K562 (cell line): ENCODE data around the gene ARHGEF12. TPM values are rescaled to one million over a fixed set of nuclear protein-coding genes. Genes with fewer than 3 reads are reported as not detected.

Experiments used
- ATAC-seq: fragments of 200-7000 bp; cut with Tn5 transposase; 3 replicates; pipeline ENCODE4 v1.9.1; 2020; ENCODE audit warnings: moderate library complexity
- BruUV-seq: library from RNA; stranded (reverse); fragments of 400-500 nt; replicated peaks from 2 replicates; lab custom pipeline; 2021; lab: Mats Ljungman, UMichigan
- CTCF ChIA-PET: fragments of 300-600 bp; formaldehyde crosslinking; extraction: SDS; loops from one replicate; lab custom pipeline; 2021; ENCODE audit warnings: low intra/inter-chr PET ratio; lab: Yijun Ruan, JAX
- POLR2A ChIA-PET: fragments of 300-600, 350-650 bp; sonication (Branson Sonifier 250); formaldehyde crosslinking; extraction: SDS; loops from one replicate; lab custom pipeline; 2021; ENCODE audit warnings: antibody characterized with exemption, inconsistent platforms; lab: Yijun Ruan, JAX
- DNase-seq, 4 experiments: peaks; one replicate each; pipeline versions ENCODE4 v3.0.0 to v3.0.0-alpha.2; 2011 to 2018; ENCODE audit warnings: low spot score in 3 of 4, mixed read lengths in 3 of 4; ENCODE audit errors: extremely low read depth in 1 of 4
- FAIRE-seq: peaks from 2 replicates; lab custom pipeline; 2011; peaks lifted over from hg19 to GRCh38; lab: Jason Lieb, UNC
- H2AFZ ChIP-seq: 2 replicates; pipeline ENCODE4 v1.6.0; 2011; ENCODE audit warnings: low read depth, low read length, control low read depth, inconsistent platforms
- H3K27ac ChIP-seq: fragments of 200-600 bp; 3 replicates; pipeline ENCODE4 v1.8.0; 2011; ENCODE audit warnings: low read depth, mild to moderate bottlenecking, control low read depth, inconsistent platforms, low read length, moderate library complexity, mixed read lengths; ENCODE audit errors: extremely low read depth
- H3K27me3 ChIP-seq, 2 experiments: fragments of 300-600 bp in 1 of 2; 2 replicates in 1 of 2; 3 replicates in 1 of 2; pipeline versions ENCODE4 v1.6.0 to v1.8.0; 2011; ENCODE audit warnings: inconsistent platforms in 2 of 2, low read length in 2 of 2, mild to moderate bottlenecking in 1 of 2, mixed read lengths in 1 of 2, moderate library complexity in 1 of 2; ENCODE audit not compliant: control insufficient read depth in 2 of 2, insufficient read depth in 2 of 2
- H3K36me3 ChIP-seq: fragments of 300-600 bp; 3 replicates; pipeline ENCODE4 v1.8.0; 2011; ENCODE audit warnings: mild to moderate bottlenecking, low read length, inconsistent platforms; ENCODE audit not compliant: control insufficient read depth, insufficient read depth
- H3K4me1 ChIP-seq, 2 experiments: fragments of 200-600 bp in 1 of 2; replicated peaks in 1 of 2; 2 replicates in 1 of 2; 3 replicates in 1 of 2; pipeline versions ENCODE4 v1.5.1 to v1.8.0; 2011; ENCODE audit warnings: inconsistent platforms in 2 of 2, low read length in 2 of 2, mild to moderate bottlenecking in 1 of 2, mixed read lengths in 1 of 2, moderate library complexity in 1 of 2; ENCODE audit not compliant: control insufficient read depth in 2 of 2, insufficient read depth in 2 of 2
- H3K4me2 ChIP-seq: 2 replicates; pipeline ENCODE4 v1.6.1; 2011; ENCODE audit warnings: low read length, control low read depth, inconsistent platforms, mixed read lengths; ENCODE audit not compliant: insufficient read depth
- H3K4me3 ChIP-seq: fragments of 200-600 bp; sonication (generic), shearing (Covaris generic); 2 replicates; pipeline ENCODE4 v1.5.1; 2016; ENCODE audit warnings: control low read depth, inconsistent platforms
- H3K79me2 ChIP-seq: fragments of 200-600 bp; 3 replicates; pipeline ENCODE4 v1.8.0; 2011; ENCODE audit warnings: low read length, inconsistent platforms; ENCODE audit not compliant: control insufficient read depth, insufficient read depth
- H3K9ac ChIP-seq, 2 experiments: 2 replicates each; pipeline versions ENCODE4 v1.6.0 to v1.6.1; 2011; ENCODE audit warnings: low read depth in 2 of 2, low read length in 2 of 2, control low read depth in 1 of 2, inconsistent platforms in 1 of 2, mild to moderate bottlenecking in 1 of 2, mixed read lengths in 1 of 2; ENCODE audit not compliant: insufficient read depth in 1 of 2
- H3K9me1 ChIP-seq: one replicate; pipeline ENCODE4 v1.6.0; 2011; ENCODE audit warnings: inconsistent platforms, mild to moderate bottlenecking, low read length, moderate library complexity; ENCODE audit not compliant: control insufficient read depth, insufficient read depth
- H3K9me3 ChIP-seq: replicated peaks from 2 replicates; pipeline ENCODE4 v1.5.1; 2011; ENCODE audit warnings: low read depth, low read length, inconsistent platforms; ENCODE audit not compliant: control insufficient read depth, insufficient read depth
- H4K20me1 ChIP-seq: replicated peaks from 2 replicates; pipeline ENCODE4 v1.6.1; 2011; ENCODE audit warnings: low read length, inconsistent platforms, mixed read lengths; ENCODE audit not compliant: control insufficient read depth, insufficient read depth
- ATF3 ChIP-seq, 2 experiments: fragments of 450-650 bp in 1 of 2; sonication (generic) in 1 of 2; formaldehyde crosslinking in 1 of 2; IDR thresholded peaks in 1 of 2; conservative IDR thresholded peaks in 1 of 2; 2 replicates each; pipeline versions ENCODE4 v1.6.1 to v1.8.1; 2016 to 2023; ENCODE audit warnings: mild to moderate bottlenecking in 2 of 2, moderate library complexity in 2 of 2, inconsistent platforms in 1 of 2, missing genetic modification reagents in 1 of 2
- CBX3 ChIP-seq, 2 experiments: IDR thresholded peaks; 1 replicate in 1 of 2; 2 replicates in 1 of 2; pipeline ENCODE4 v1.6.1; 2012; ENCODE audit warnings: inconsistent platforms in 2 of 2, low read length in 2 of 2, borderline replicate concordance in 1 of 2, control low read depth in 1 of 2
- CEBPB ChIP-seq: fragments of 450-650 bp; IDR thresholded peaks from 2 replicates; pipeline ENCODE4 v1.6.1; 2016; ENCODE audit warnings: missing genetic modification characterization, missing compliant biosample characterization
- CEBPG ChIP-seq, 3 experiments: fragments of 200-800 bp in 1 of 3; sonication (Bioruptor generic) in 1 of 3; sonication (generic) in 1 of 3; formaldehyde crosslinking in 1 of 3; IDR thresholded peaks in 2 of 3; conservative IDR thresholded peaks in 1 of 3; 2 replicates each; pipeline versions ENCODE4 v1.6.1 to v1.8.0; 2016 to 2022; ENCODE audit warnings: missing compliant biosample characterization in 2 of 3, missing genetic modification characterization in 2 of 3, mild to moderate bottlenecking in 1 of 3, missing genetic modification reagents in 1 of 3
- MCM2 ChIP-seq: fragments of 450-650 bp; IDR thresholded peaks from 2 replicates; pipeline ENCODE4 v1.6.1; 2017; ENCODE audit warnings: low read depth, mild to moderate bottlenecking
- PHB ChIP-seq: fragments of 250-450 bp; sonication (Bioruptor Pico); IDR thresholded peaks from 2 replicates; pipeline ENCODE4 v1.5.0; 2021
- PTRF ChIP-seq: fragments of 450-650 bp; IDR thresholded peaks from 2 replicates; pipeline ENCODE4 v1.6.1; 2016; ENCODE audit warnings: mild to moderate bottlenecking, missing genetic modification characterization, missing compliant biosample characterization
- SETDB1 ChIP-seq: IDR thresholded peaks from one replicate; pipeline ENCODE4 v1.6.1; 2012; ENCODE audit warnings: low read length, control low read depth, inconsistent platforms
- STAT5A ChIP-seq: IDR thresholded peaks from 2 replicates; pipeline ENCODE4 v1.6.1; 2012; ENCODE audit warnings: low read length, inconsistent platforms, borderline replicate concordance
- TRIM24 ChIP-seq, 2 experiments: fragments of 450-650 bp; IDR thresholded peaks; 2 replicates each; pipeline ENCODE4 v1.6.1; 2016
- ZFP1 ChIP-seq: fragments of 450-650 bp; formaldehyde crosslinking; IDR thresholded peaks from 2 replicates; pipeline ENCODE4 v1.4.0; 2020; ENCODE audit warnings: mild to moderate bottlenecking, mixed read lengths
- ZFPM2 ChIP-seq: fragments of 250-450 bp; sonication (Bioruptor Pico); IDR thresholded peaks from 2 replicates; pipeline ENCODE4 v1.5.1; 2022; ENCODE audit warnings: mild to moderate bottlenecking
- ZNF316 ChIP-seq: fragments of 450-650 bp; IDR thresholded peaks from 2 replicates; pipeline ENCODE4 v1.6.1; 2016
- WGBS: fragments of 100-300 bp; shearing (Covaris generic); methylation state at CpG from one replicate; pipeline ENCODE4 v1.1.6; 2016; ENCODE audit warnings: low coverage, mixed read lengths; ENCODE audit not compliant: insufficient coverage; ENCODE audit errors: missing lambda C conversion rate; 5-methylcytosine and 5-hydroxymethylcytosine counted together
- in situ Hi-C: fragments of 300-500 bp; cut with MboI; formaldehyde crosslinking; loops from 4 replicates; pipeline ENCODE4 v1.15.0; 2018; ENCODE audit warnings: inconsistent platforms, mixed read lengths
- intact Hi-C: fragments of 100-400 bp; cut with micrococcal nuclease; formaldehyde crosslinking; loops from 2 replicates; pipeline ENCODE4 v1.14.2; 2022
- polyA plus RNA-seq, 8 experiments: library from polyadenylated mRNA; depleted of rRNA in 4 of 8; stranded (reverse) in 5 of 8; unstranded in 3 of 8; fragments of >200 nt; fragmentation: Nextera tagmentation in 2 of 8; fragmentation: Illumina TruSeq in 1 of 8; extraction: Ambion mirVana in 2 of 8; extraction: Trizol in 1 of 8; gene quantifications; 2 replicates each; pipeline versions ENCODE4 v1.2.1 to v1.2.3, GENCODE V29; 2011 to 2014; ENCODE audit warnings: inconsistent platforms in 1 of 8, missing spikeins in 1 of 8
- total RNA-seq, 7 experiments: library from RNA; depleted of rRNA in 6 of 7; stranded (reverse); fragments of >200 nt in 6 of 7; fragmentation: Illumina TruSeq in 2 of 7; extraction: Trizol in 2 of 7; gene quantifications; 2 replicates each; pipeline versions ENCODE4 v1.2.1 to v1.2.3, GENCODE V29; 2011 to 2021; ENCODE audit warnings: low replicate concordance in 1 of 7

Gene ARHGEF12
- total and polyA plus RNA-seq, 9 of the 15 experiments (the other 6 are each of a cell fraction or from before 2014, with no cell fraction given), result 3.5 to 51.7 (median 29.5) TPM

DNA sequence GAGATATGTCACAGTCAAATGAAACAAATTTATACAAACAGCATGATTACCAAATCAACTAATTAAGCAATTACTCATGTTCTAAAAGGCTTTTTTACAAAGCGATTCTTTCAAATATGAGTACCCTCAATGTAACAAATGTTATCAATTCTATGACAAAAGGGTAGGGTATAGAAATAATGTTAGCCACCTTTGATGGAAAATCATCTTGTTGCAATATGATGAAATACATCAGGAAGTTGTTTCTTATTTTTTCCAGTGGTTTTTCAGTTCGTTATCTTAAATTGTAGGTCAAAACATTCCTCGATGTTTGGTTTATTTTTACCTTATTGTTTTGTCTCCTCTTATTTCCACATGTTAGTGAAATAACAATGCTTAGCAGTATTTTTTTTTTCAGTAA, 6.5 kb downstream of the ARHGEF12 start:
- Histone ChIP-seq H3K9ac (no peak overlapping the region), H2AFZ (no peak overlapping the region), H3K9me3 (no peaks in the 10 kb centered on the region), H3K79me2 (peaks cover 99% of the 10 kb centered on the region), H3K27ac (no peak overlapping the region), H3K36me3 (no peaks in the 10 kb centered on the region), H3K4me3 (no peak overlapping the region), H3K4me2 (no peak overlapping the region), H3K4me1 (peaks cover 7 to 42% of the 10 kb centered on the region in 2 experiments; a peak in 4 of 5 replicates), H3K9me1 (no peaks in the 10 kb centered on the region), H4K20me1 (peaks cover 20% of the 10 kb centered on the region), H3K27me3 (no peaks in the 10 kb centered on the region)
- FAIRE-seq (no peak), DNase-seq (no peak), ATAC-seq (no peak)
- ChIA-PET CTCF (no interaction called here), POLR2A (interaction anchor here (0.6 to 1.2 kb wide), 3 partner anchors 11 to 715 kb away, joined by 3 to 5 read pairs (median 3); no protein-coding TSS in a partner anchor)
- TF ChIP-seq MCM2 (no peak), PTRF (tag) (no peak), CEBPG (CRISPR knock-in tag; IDR thresholded peaks at IDR 0.05) (no peak), CEBPG (tag; conservative IDR thresholded peaks at IDR 0.05 in 1 of 2, IDR thresholded peaks at IDR 0.05 in 1 of 2) (peak; percentile 64 to 81; a peak in 3 of 4 replicates), CEBPB (tag) (peak; percentile 63), PHB (no peak), SETDB1 (no peak), TRIM24 (IDR thresholded peaks at IDR 0.05) (peak; percentile 89 to 90), STAT5A (no peak), ZFPM2 (CRISPR knock-in tag) (no peak), ZFP1 (CRISPR knock-in tag) (peak; percentile 92), ATF3 (IDR thresholded peaks at IDR 0.05) (peak; percentile 46), ATF3 (CRISPR knock-in tag; conservative IDR thresholded peaks at IDR 0.05) (no peak), CBX3 (IDR thresholded peaks at IDR 0.05; ENCODE audit: borderline replicate concordance in 1 of 2, low read length in 2 of 2) (peak in 1 of 2 experiments; percentile 12; a peak in 1 of 3 replicates), ZNF316 (no peak)
- intact Hi-C loops, result no loop called here
- in situ Hi-C loops, result no loop called here
- BruUV-seq, result no TSS peak
- WGBS, result 78% methylated on average over 3 of the region's 3 CpGs
